ENCODE results near the gene UBL7.
"Not testable (repeated sequence)": the region's sequence is repeated elsewhere in the genome, so short reads cannot be mapped to it uniquely, and the experiment has no call there.

UBL7 gene

GRCh38 chr15:74461847-74462511, 1.0 kb upstream of the UBL7 start:
- H3K9ac ChIP-seq (ENCODE audit: low read length) = peak overlapping the region; percentile 88
- H3K9me2 ChIP-seq (replicated peaks; ENCODE audit: insufficient read depth, low read length) = no peaks in the 10 kb centered on the region

GRCh38 chr15:74460298-74460697, 662 bp downstream of the UBL7 start:
- Histone ChIP-seq H3K4me2 (ENCODE audit: low read depth, low read length, poor library complexity, severe bottlenecking) (peak overlapping the region; percentile 100), H3K36me3 (ENCODE audit: low read length) (peaks cover 10% of the 10 kb centered on the region), H3K27me3 (ENCODE audit: low read length) (no peaks in the 10 kb centered on the region), H3K27ac (ENCODE audit: low read depth, low read length) (peak overlapping the region; percentile 42), H3K9me3 (ENCODE audit: insufficient read depth, low read length) (no peaks in the 10 kb centered on the region), H2AFZ (ENCODE audit: low read depth, low read length, severe bottlenecking) (peak overlapping the region; percentile 86), H4K20me1 (ENCODE audit: low read depth, low read length) (no peaks in the 10 kb centered on the region), H3K4me3 (ENCODE audit: insufficient read depth, low read length, poor library complexity, severe bottlenecking) (peak overlapping the region; percentile 97), H3K79me2 (ENCODE audit: insufficient read depth, low read length) (peaks cover 6% of the 10 kb centered on the region; the same call in 1 of the 2 replicates), H3K9ac (ENCODE audit: low read length) (peak overlapping the region; percentile 88), H3K9me2 (replicated peaks; ENCODE audit: insufficient read depth, low read length) (no peaks in the 10 kb centered on the region), H3F3A (ENCODE audit: insufficient read depth) (no peaks in the 10 kb centered on the region)
- no peak for TF ChIP-seq EZH2phosphoT487 (conservative IDR thresholded peaks at IDR 0.05; ENCODE audit: low read length)

More at GRCh38 chr15:74461847-74462511, 1.0 kb upstream of the UBL7 start:
- Histone ChIP-seq H2AFZ (ENCODE audit: low read depth, low read length, severe bottlenecking) (peak overlapping the region; percentile 99), H3K4me3 (ENCODE audit: insufficient read depth, low read length, poor library complexity, severe bottlenecking) (peak overlapping the region; percentile 97), H3K9me3 (ENCODE audit: insufficient read depth, low read length) (no peaks in the 10 kb centered on the region), H3K36me3 (ENCODE audit: low read length) (peaks cover 12% of the 10 kb centered on the region), H3K27me3 (ENCODE audit: low read length) (no peaks in the 10 kb centered on the region), H3K79me2 (ENCODE audit: insufficient read depth, low read length) (peaks cover 6% of the 10 kb centered on the region; the same call in 1 of the 2 replicates), H3K27ac (ENCODE audit: low read depth, low read length) (peak overlapping the region; percentile 41; the same call in 1 of the 2 replicates), H3K4me2 (ENCODE audit: low read depth, low read length, poor library complexity, severe bottlenecking) (peak overlapping the region; percentile 100), H4K20me1 (ENCODE audit: low read depth, low read length) (no peaks in the 10 kb centered on the region), H3F3A (ENCODE audit: insufficient read depth) (no peaks in the 10 kb centered on the region)
- TF ChIP-seq CTCF (IDR thresholded peaks at IDR 0.05; ENCODE audit: insufficient read depth, low read length, poor library complexity, severe bottlenecking) = no peak
- TF ChIP-seq EZH2phosphoT487 (conservative IDR thresholded peaks at IDR 0.05; ENCODE audit: low read length) = no peak

DNA sequence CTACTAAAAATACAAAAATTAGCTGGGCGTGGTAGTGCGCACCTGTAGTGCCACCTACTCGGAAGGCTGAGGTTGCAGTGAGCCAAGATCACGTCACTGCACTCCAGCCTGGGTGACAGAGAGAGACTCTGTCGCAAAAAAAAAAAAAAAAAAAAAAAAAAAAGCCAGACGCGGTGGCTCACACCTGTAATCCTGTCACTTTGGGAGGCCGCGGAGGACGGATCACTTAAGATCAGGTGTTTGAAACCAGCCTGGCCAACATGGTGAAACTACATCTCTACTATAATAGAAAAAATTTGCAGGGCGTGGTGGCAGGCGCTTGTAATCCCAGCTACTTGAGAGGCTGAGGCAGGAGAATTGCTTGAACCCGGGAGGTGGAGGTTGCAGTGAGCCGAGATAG, 1.2 kb downstream of the UBL7 start:
- Histone ChIP-seq H3K4me3 (ENCODE audit: insufficient read depth, low read length, poor library complexity, severe bottlenecking) (peak overlapping the region; percentile 97), H3K4me2 (ENCODE audit: low read depth, low read length, poor library complexity, severe bottlenecking) (peak overlapping the region; percentile 100), H3K9ac (ENCODE audit: low read length) (peak overlapping the region; percentile 88)
- H3K9me3 ChIP-seq (ENCODE audit: insufficient read depth, low read length); H3K79me2 ChIP-seq (ENCODE audit: insufficient read depth, low read length); H3K36me3 ChIP-seq (ENCODE audit: low read length); H3K27ac ChIP-seq (ENCODE audit: low read depth, low read length); H3K27me3 ChIP-seq (ENCODE audit: low read length); H2AFZ ChIP-seq (ENCODE audit: low read depth, low read length, severe bottlenecking); H3K9me2 ChIP-seq (replicated peaks; ENCODE audit: insufficient read depth, low read length); H3F3A ChIP-seq (ENCODE audit: insufficient read depth); H4K20me1 ChIP-seq (ENCODE audit: low read depth, low read length): not testable (repeated sequence)

DNA sequence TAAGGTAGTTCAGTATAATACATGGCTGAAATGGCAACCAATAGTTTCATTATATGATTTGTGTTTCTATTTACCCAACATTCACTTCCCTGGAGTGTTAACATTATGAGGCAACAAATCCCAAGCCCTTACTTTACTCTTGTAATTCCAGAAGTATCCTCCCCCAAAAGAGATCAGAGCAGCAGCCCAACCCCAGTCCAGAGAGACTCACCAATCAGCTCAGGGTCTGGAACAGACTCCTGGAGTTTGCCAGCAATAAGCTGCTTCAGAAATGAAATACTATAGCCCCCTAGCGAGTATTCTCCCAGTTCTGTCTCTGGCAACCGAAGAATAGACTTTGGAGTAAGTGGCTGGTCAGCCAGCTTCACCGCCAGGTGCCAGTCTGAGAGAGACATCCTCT, 2.5 kb downstream of the UBL7 start:
- H3K9ac ChIP-seq (ENCODE audit: low read length) = no peak overlapping the region
- TF ChIP-seq EZH2phosphoT487 (conservative IDR thresholded peaks at IDR 0.05; ENCODE audit: low read length) (no peak), CTCF (IDR thresholded peaks at IDR 0.05; ENCODE audit: insufficient read depth, low read length, poor library complexity, severe bottlenecking) (no peak)
- no peaks in the 10 kb centered on the region for H3K9me3 ChIP-seq (ENCODE audit: insufficient read depth, low read length)
- H3K4me2 ChIP-seq (ENCODE audit: low read depth, low read length, poor library complexity, severe bottlenecking) = no peak overlapping the region
- peaks cover 6% of the 10 kb centered on the region; the same call in 1 of the 2 replicates for H3K79me2 ChIP-seq (ENCODE audit: insufficient read depth, low read length)
- H3K27me3 ChIP-seq (ENCODE audit: low read length) = no peaks in the 10 kb centered on the region
- H2AFZ ChIP-seq (ENCODE audit: low read depth, low read length, severe bottlenecking) = no peak overlapping the region
- no peaks in the 10 kb centered on the region for H3F3A ChIP-seq (ENCODE audit: insufficient read depth)
- peaks cover 7% of the 10 kb centered on the region for H3K36me3 ChIP-seq (ENCODE audit: low read length)
- no peak overlapping the region for H3K27ac ChIP-seq (ENCODE audit: low read depth, low read length)
- H4K20me1 ChIP-seq (ENCODE audit: low read depth, low read length) = no peaks in the 10 kb centered on the region
- no peaks in the 10 kb centered on the region for H3K9me2 ChIP-seq (replicated peaks; ENCODE audit: insufficient read depth, low read length)
- H3K4me3 ChIP-seq (ENCODE audit: insufficient read depth, low read length, poor library complexity, severe bottlenecking) = no peak overlapping the region

DNA sequence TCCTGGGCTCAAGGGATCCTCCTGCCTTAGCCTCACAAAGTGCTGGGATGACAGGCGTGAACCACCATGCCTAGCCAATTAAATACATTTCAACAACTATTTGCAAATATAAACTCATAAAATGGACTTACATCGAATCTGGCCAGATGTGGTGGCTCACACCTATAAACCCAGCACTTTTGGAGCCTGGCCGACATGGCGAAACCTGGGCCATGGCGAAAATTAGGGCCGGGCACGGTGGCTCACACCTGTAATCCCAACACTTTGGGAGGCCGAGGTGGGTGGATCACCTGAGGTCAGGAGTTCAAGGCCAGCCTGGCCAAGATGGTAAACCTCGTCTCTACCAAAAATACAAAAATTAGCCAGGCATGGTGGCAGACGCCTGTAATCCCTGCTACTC, 3.9 kb downstream of the UBL7 start:
- not testable (repeated sequence) for H3K27me3 ChIP-seq (ENCODE audit: low read length); H3K9me2 ChIP-seq (replicated peaks; ENCODE audit: insufficient read depth, low read length); H3K4me2 ChIP-seq (ENCODE audit: low read depth, low read length, poor library complexity, severe bottlenecking); H3K9me3 ChIP-seq (ENCODE audit: insufficient read depth, low read length); H3K79me2 ChIP-seq (ENCODE audit: insufficient read depth, low read length); H3K9ac ChIP-seq (ENCODE audit: low read length); H3K36me3 ChIP-seq (ENCODE audit: low read length); H4K20me1 ChIP-seq (ENCODE audit: low read depth, low read length); H3F3A ChIP-seq (ENCODE audit: insufficient read depth); H3K4me3 ChIP-seq (ENCODE audit: insufficient read depth, low read length, poor library complexity, severe bottlenecking); H3K27ac ChIP-seq (ENCODE audit: low read depth, low read length); H2AFZ ChIP-seq (ENCODE audit: low read depth, low read length, severe bottlenecking)
